RWPE1 (cell line): Measurements from ENCODE around the gene ANK2.

ENCODE experiments used
- CTCF ChIA-PET: fragments of 350-600 bp; sonication (Branson Sonifier 250); formaldehyde crosslinking; extraction: SDS; loops from one replicate; lab custom pipeline; 2021; lab: Yijun Ruan, JAX
- POLR2A ChIA-PET: fragments of 400-600 bp; formaldehyde crosslinking; extraction: SDS; loops from one replicate; lab custom pipeline; 2020; ENCODE audit warnings: antibody characterized with exemption; ENCODE audit not compliant: low non-redundant PET; lab: Yijun Ruan, JAX
- DNase-seq: peaks from one replicate; pipeline ENCODE4 v3.0.0; 2012; ENCODE audit warnings: low spot score
- H3K27ac ChIP-seq: fragments of 450-650 bp; 2 replicates; pipeline ENCODE4 v1.5.1; 2017
- TF ChIP-seq, protein P1 (sequence below): fragments of 450-650 bp; conservative IDR thresholded peaks from 2 replicates; pipeline ENCODE4 v1.5.1; 2017; ENCODE audit warnings: low read depth, mild to moderate bottlenecking

ANK2 gene

DNA sequence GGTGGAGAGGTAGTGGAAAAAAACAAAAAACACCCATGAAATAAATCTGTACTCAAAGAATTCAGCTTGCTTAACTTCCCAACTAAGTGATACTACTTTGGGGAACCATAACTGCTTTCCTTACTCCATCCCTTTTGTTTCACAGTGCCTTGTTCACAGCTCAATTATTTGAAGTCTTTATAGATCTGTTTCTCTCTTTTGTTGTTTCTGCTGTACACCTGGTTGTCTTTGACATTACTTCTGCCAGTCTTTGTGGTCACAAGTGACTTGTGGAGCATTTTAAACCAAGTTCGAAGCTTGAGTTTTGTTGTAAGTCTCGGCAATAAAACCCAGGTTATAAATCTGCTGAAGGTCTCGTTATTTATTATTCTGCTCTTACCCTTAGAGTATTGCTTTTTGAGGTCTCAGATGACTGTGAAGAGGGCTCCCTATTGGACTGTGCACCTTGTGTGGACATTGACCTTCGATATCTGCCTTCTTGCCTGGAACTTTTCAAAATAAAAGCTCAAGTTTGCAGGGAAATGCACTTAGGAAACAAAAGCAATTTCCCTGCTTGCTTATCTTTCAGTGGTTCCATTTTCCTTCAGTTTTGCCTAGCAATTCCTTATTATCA is 59.8 kb downstream of the ANK2 start:
- no peak overlapping the region for H3K27ac ChIP-seq
- no peak for DNase-seq
- TF ChIP-seq, protein P1, sequence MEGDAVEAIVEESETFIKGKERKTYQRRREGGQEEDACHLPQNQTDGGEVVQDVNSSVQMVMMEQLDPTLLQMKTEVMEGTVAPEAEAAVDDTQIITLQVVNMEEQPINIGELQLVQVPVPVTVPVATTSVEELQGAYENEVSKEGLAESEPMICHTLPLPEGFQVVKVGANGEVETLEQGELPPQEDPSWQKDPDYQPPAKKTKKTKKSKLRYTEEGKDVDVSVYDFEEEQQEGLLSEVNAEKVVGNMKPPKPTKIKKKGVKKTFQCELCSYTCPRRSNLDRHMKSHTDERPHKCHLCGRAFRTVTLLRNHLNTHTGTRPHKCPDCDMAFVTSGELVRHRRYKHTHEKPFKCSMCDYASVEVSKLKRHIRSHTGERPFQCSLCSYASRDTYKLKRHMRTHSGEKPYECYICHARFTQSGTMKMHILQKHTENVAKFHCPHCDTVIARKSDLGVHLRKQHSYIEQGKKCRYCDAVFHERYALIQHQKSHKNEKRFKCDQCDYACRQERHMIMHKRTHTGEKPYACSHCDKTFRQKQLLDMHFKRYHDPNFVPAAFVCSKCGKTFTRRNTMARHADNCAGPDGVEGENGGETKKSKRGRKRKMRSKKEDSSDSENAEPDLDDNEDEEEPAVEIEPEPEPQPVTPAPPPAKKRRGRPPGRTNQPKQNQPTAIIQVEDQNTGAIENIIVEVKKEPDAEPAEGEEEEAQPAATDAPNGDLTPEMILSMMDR, result no peak
- POLR2A ChIA-PET, result no interaction called here
- CTCF ChIA-PET, result interaction anchor here (0.6 to 1.5 kb wide), 2 partner anchors 14 to 1304 kb away, joined by 3 to 4 read pairs; no protein-coding TSS in a partner anchor

DNA sequence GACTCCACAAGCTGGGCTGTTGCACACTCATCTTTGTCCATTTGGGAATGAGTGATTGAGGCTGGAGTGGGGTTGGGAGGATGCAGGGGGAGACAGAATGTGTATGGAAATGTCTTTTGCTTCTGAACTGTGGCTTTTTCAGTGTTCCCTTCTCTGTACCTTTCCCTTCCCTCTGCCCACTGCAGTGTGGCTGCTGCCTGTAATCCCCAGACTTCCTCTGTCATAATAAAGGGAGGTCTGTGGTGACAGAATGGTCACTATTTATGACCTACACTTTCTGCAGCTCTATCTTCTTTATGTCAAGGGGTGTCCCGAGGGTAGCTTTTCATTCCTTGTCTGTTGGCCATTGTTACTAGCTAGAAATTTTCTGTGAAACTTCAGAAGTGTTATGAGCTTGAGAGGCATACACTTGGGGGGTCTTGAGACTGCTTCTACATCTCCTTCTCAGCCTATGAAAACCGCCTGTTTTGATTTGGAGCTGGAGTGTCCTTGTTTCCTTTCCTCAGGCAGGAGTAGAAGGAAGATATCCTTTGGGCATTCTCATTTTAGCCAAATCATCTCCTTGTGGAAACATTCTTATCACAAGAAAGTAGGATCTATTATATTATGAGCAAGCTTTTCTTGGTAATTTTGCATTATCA is 63.0 kb downstream of the ANK2 start:
- ChIA-PET POLR2A (no interaction called here), CTCF (no interaction called here)
- H3K27ac ChIP-seq, result no peak overlapping the region
- no peak for DNase-seq
- TF ChIP-seq, protein P1, result no peak

DNA sequence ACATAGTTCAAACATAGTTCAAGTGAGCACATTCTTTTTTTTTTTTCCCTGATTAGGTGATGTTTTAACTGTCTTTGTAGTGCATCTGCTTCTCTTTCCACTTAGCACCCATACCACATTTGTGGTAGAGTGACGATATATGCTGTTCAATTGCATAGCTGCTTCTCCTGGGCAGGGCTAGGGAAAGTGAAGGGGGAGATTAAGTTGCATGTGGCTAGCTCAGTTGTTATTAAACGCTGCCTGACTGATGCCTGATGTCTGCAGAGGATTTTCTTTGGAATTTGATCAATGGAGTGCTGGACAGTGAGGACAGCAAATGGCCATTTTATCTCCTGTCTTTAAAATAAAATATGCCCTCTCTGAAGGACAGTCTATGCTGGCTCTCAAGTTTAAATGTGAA is 63.7 kb downstream of the ANK2 start:
- ChIA-PET CTCF (no interaction called here), POLR2A (interaction anchor here (0.5 kb wide), 1 partner anchor 122 kb away, joined by 4 read pairs; no protein-coding TSS in a partner anchor)
- DNase-seq, result no peak
- H3K27ac ChIP-seq, result no peak overlapping the region
- TF ChIP-seq, protein P1, result no peak

DNA sequence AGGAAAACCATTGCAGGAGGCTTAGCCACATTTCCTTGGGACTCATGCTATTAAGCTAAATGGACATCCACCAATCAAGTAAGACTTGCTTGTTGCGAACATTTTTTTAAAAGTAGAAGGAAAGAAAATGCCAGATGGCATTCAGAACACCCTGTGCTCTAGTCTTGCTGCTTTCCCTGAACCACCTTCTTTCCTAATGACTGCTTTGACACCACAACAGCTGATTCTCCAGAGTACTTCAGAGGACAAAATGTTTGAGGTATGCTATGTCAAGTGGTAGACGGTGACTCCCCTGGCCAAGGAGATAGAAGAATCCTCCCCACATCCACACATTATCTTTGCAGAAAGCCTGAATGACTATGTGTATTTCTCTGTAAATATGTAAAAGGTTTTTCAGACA is 65.4 kb downstream of the ANK2 start:
- CTCF ChIA-PET, result no interaction called here
- POLR2A ChIA-PET, result no interaction called here
- H3K27ac ChIP-seq, result no peak overlapping the region
- TF ChIP-seq, protein P1, result no peak
- no peak for DNase-seq

DNA sequence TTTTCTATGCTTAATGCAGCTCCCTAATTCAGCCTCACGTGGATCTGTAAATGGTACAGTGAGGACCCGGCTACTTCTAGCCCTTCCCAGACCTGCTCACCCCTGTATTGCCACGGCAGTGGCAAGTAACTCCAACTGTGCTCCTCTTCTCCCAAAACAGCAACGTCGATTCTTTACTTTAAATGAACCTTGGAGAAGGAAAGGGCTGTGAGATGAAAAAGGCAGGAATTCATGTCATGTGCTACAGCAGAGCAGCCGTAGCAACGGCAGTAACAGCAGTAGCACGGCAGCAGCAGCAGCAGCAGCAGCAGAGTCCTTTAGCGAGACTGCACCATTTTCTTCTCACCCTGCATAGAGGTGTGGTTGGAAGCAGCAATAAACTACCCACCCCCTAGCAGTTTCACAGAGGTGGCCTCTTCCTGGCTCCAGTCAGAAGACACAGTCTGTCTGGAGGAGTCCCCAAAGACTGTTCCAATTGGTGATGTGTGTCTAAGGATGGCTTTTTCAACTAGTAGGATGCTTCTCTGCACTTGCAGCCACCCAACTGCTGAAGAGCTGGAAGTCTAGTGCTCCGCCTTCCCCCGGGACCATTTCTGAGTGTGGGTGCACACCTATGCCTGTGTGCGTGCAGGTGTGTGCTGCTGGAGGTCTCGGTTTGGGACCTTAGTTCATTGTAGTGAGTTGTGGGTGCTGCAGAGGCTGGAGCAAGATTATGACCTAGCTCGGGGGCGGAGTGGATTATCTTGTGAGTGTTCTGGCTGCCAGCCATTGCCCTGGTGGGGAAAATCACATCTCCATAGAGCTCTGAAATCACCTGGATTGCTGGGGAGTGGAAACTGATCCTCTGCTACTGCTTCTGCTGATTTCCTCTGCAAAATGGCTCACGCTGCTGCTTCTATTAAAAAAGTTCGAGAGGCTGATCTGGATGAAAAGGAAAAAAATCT is 67.2 kb downstream of the ANK2 start:
- ChIA-PET CTCF (interaction anchor here (0.7 to 0.8 kb wide), 2 partner anchors 10 to 1588 kb away, joined by 3 to 4 read pairs; no protein-coding TSS in a partner anchor), POLR2A (no interaction called here)
- no peak for DNase-seq
- TF ChIP-seq, protein P1, result no peak
- no peak overlapping the region for H3K27ac ChIP-seq

DNA sequence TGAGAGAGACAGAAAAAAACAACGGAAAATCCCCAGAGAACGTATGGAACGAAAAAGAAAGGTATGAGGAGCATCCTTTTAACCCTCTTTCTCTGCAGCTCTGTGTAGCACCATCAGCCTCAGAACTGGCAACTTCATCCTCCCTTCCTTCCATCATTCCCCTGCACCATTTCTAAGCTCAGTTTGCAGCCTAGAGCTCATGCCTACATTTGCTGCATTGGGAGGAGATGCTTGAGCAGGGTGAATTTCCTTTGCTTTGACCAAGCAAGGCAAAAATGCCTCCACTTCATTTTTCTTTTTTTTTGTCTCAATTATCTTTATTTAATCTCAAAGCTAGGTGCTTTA is 67.9 kb downstream of the ANK2 start:
- ChIA-PET POLR2A (no interaction called here), CTCF (interaction anchor here (0.7 kb wide), 1 partner anchor 1588 kb away, joined by 3 read pairs; no protein-coding TSS in a partner anchor)
- no peak for DNase-seq

More for the DNA sequence above, 67.9 kb downstream of the ANK2 start:
- TF ChIP-seq, protein P1, result no peak
- H3K27ac ChIP-seq, result no peak overlapping the region
